Measurements from ENCODE around the gene FNTB.

Gene FNTB

GRCh38 chr14:65032319-65032718, 45.6 kb downstream of the FNTB start:
- H3K9me3 ChIP-seq (ENCODE audit: control insufficient read depth, low read length), result no peaks in the 10 kb centered on the region
- no peak overlapping the region for H3K4me3 ChIP-seq (ENCODE audit: low read length)
- no peak overlapping the region for H3K9ac ChIP-seq (ENCODE audit: low read length)
- H3K4me1 ChIP-seq (ENCODE audit: control insufficient read depth, insufficient read depth, low read length), result no peaks in the 10 kb centered on the region
- no peaks in the 10 kb centered on the region for H3K36me3 ChIP-seq (ENCODE audit: control insufficient read depth, insufficient read depth, low read length)
- no peaks in the 10 kb centered on the region for H3K27me3 ChIP-seq (ENCODE audit: control insufficient read depth, insufficient read depth, low read length)

GRCh38 chr14:65033181-65033580, 46.5 kb downstream of the FNTB start:
- no peak overlapping the region for H3K4me3 ChIP-seq (ENCODE audit: low read length)
- no peaks in the 10 kb centered on the region for H3K36me3 ChIP-seq (ENCODE audit: control insufficient read depth, insufficient read depth, low read length)
- no peak overlapping the region for H3K9ac ChIP-seq (ENCODE audit: low read length)

GRCh38 chr14:65034021-65034420, 47.3 kb downstream of the FNTB start:
- H3K36me3 ChIP-seq (ENCODE audit: control insufficient read depth, insufficient read depth, low read length), result no peaks in the 10 kb centered on the region
- H3K4me3 ChIP-seq (ENCODE audit: low read length), result no peak overlapping the region
- H3K9me3 ChIP-seq (ENCODE audit: control insufficient read depth, low read length), result no peaks in the 10 kb centered on the region
- no peaks in the 10 kb centered on the region for H3K4me1 ChIP-seq (ENCODE audit: control insufficient read depth, insufficient read depth, low read length)
- no peak overlapping the region for H3K9ac ChIP-seq (ENCODE audit: low read length)
- no peaks in the 10 kb centered on the region for H3K27me3 ChIP-seq (ENCODE audit: control insufficient read depth, insufficient read depth, low read length)

More at GRCh38 chr14:65033181-65033580, 46.5 kb downstream of the FNTB start:
- no peaks in the 10 kb centered on the region for H3K4me1 ChIP-seq (ENCODE audit: control insufficient read depth, insufficient read depth, low read length)
- H3K27me3 ChIP-seq (ENCODE audit: control insufficient read depth, insufficient read depth, low read length), result no peaks in the 10 kb centered on the region
- H3K9me3 ChIP-seq (ENCODE audit: control insufficient read depth, low read length), result no peaks in the 10 kb centered on the region

GRCh38 chr14:65035049-65035448, 48.4 kb downstream of the FNTB start:
- Histone ChIP-seq H3K9me3 (ENCODE audit: control insufficient read depth, low read length) (no peaks in the 10 kb centered on the region), H3K27me3 (ENCODE audit: control insufficient read depth, insufficient read depth, low read length) (no peaks in the 10 kb centered on the region), H3K4me3 (ENCODE audit: low read length) (no peak overlapping the region), H3K9ac (ENCODE audit: low read length) (no peak overlapping the region), H3K36me3 (ENCODE audit: control insufficient read depth, insufficient read depth, low read length) (no peaks in the 10 kb centered on the region), H3K4me1 (ENCODE audit: control insufficient read depth, insufficient read depth, low read length) (no peaks in the 10 kb centered on the region)

GRCh38 chr14:65038966-65039365, 52.3 kb downstream of the FNTB start:
- no peaks in the 10 kb centered on the region for H3K27me3 ChIP-seq (ENCODE audit: control insufficient read depth, insufficient read depth, low read length)
- H3K9me3 ChIP-seq (ENCODE audit: control insufficient read depth, low read length), result no peaks in the 10 kb centered on the region
- H3K4me3 ChIP-seq (ENCODE audit: low read length), result no peak overlapping the region

GRCh38 chr14:65040666-65041433, 54.2 kb downstream of the FNTB start:
- Histone ChIP-seq H3K9ac (ENCODE audit: low read length) (no peak overlapping the region), H3K36me3 (ENCODE audit: control insufficient read depth, insufficient read depth, low read length) (no peaks in the 10 kb centered on the region), H3K4me1 (ENCODE audit: control insufficient read depth, insufficient read depth, low read length) (no peaks in the 10 kb centered on the region), H3K27me3 (ENCODE audit: control insufficient read depth, insufficient read depth, low read length) (no peaks in the 10 kb centered on the region), H3K4me3 (ENCODE audit: low read length) (no peak overlapping the region), H3K9me3 (ENCODE audit: control insufficient read depth, low read length) (no peaks in the 10 kb centered on the region)

More at GRCh38 chr14:65038966-65039365, 52.3 kb downstream of the FNTB start:
- no peak overlapping the region for H3K9ac ChIP-seq (ENCODE audit: low read length)
- no peaks in the 10 kb centered on the region for H3K4me1 ChIP-seq (ENCODE audit: control insufficient read depth, insufficient read depth, low read length)
- H3K36me3 ChIP-seq (ENCODE audit: control insufficient read depth, insufficient read depth, low read length), result no peaks in the 10 kb centered on the region

- no peaks in the 10 kb centered on the region for H3K27me3 ChIP-seq (ENCODE audit: control insufficient read depth, insufficient read depth, low read length)
- H3K4me3 ChIP-seq (ENCODE audit: low read length), result no peak overlapping the region
- no peaks in the 10 kb centered on the region for H3K9me3 ChIP-seq (ENCODE audit: control insufficient read depth, low read length)
- H3K9ac ChIP-seq (ENCODE audit: low read length), result no peak overlapping the region
- no peaks in the 10 kb centered on the region for H3K4me1 ChIP-seq (ENCODE audit: control insufficient read depth, insufficient read depth, low read length)
- no peaks in the 10 kb centered on the region for H3K36me3 ChIP-seq (ENCODE audit: control insufficient read depth, insufficient read depth, low read length)
These were observed 54.8 kb downstream of the FNTB start for GRCh38 chr14:65041434-65041915.

- H3K4me1 ChIP-seq (ENCODE audit: control insufficient read depth, insufficient read depth, low read length), result peaks cover 3% of the 10 kb centered on the region
- H3K9ac ChIP-seq (ENCODE audit: low read length), result no peak overlapping the region
- no peaks in the 10 kb centered on the region for H3K9me3 ChIP-seq (ENCODE audit: control insufficient read depth, low read length)
- H3K4me3 ChIP-seq (ENCODE audit: low read length), result no peak overlapping the region
- no peaks in the 10 kb centered on the region for H3K27me3 ChIP-seq (ENCODE audit: control insufficient read depth, insufficient read depth, low read length)
- no peaks in the 10 kb centered on the region for H3K36me3 ChIP-seq (ENCODE audit: control insufficient read depth, insufficient read depth, low read length)
These were observed 55.6 kb downstream of the FNTB start for GRCh38 chr14:65042296-65042695.

GRCh38 chr14:65042731-65043372, 56.2 kb downstream of the FNTB start:
- H3K36me3 ChIP-seq (ENCODE audit: control insufficient read depth, insufficient read depth, low read length), result no peaks in the 10 kb centered on the region
- no peak overlapping the region for H3K4me3 ChIP-seq (ENCODE audit: low read length)
- no peak overlapping the region for H3K9ac ChIP-seq (ENCODE audit: low read length)
- no peaks in the 10 kb centered on the region for H3K9me3 ChIP-seq (ENCODE audit: control insufficient read depth, low read length)
- peaks cover 8% of the 10 kb centered on the region for H3K4me1 ChIP-seq (ENCODE audit: control insufficient read depth, insufficient read depth, low read length)
- H3K27me3 ChIP-seq (ENCODE audit: control insufficient read depth, insufficient read depth, low read length), result no peaks in the 10 kb centered on the region

- H3K36me3 ChIP-seq (ENCODE audit: control insufficient read depth, insufficient read depth, low read length), result no peaks in the 10 kb centered on the region
- no peak overlapping the region for H3K4me3 ChIP-seq (ENCODE audit: low read length)
- H3K9me3 ChIP-seq (ENCODE audit: control insufficient read depth, low read length), result no peaks in the 10 kb centered on the region
- H3K9ac ChIP-seq (ENCODE audit: low read length), result no peak overlapping the region
- no peaks in the 10 kb centered on the region for H3K27me3 ChIP-seq (ENCODE audit: control insufficient read depth, insufficient read depth, low read length)
- peaks cover 14% of the 10 kb centered on the region for H3K4me1 ChIP-seq (ENCODE audit: control insufficient read depth, insufficient read depth, low read length)
These were observed 57.3 kb downstream of the FNTB start for GRCh38 chr14:65043893-65044595.

GRCh38 chr14:65044596-65044959, 57.9 kb downstream of the FNTB start:
- Histone ChIP-seq H3K27me3 (ENCODE audit: control insufficient read depth, insufficient read depth, low read length) (no peaks in the 10 kb centered on the region), H3K36me3 (ENCODE audit: control insufficient read depth, insufficient read depth, low read length) (no peaks in the 10 kb centered on the region), H3K4me1 (ENCODE audit: control insufficient read depth, insufficient read depth, low read length) (peaks cover 14% of the 10 kb centered on the region), H3K9ac (ENCODE audit: low read length) (no peak overlapping the region), H3K4me3 (ENCODE audit: low read length) (no peak overlapping the region), H3K9me3 (ENCODE audit: control insufficient read depth, low read length) (no peaks in the 10 kb centered on the region)

- H3K27me3 ChIP-seq (ENCODE audit: control insufficient read depth, insufficient read depth, low read length), result no peaks in the 10 kb centered on the region
- H3K9me3 ChIP-seq (ENCODE audit: control insufficient read depth, low read length), result no peaks in the 10 kb centered on the region
- no peak overlapping the region for H3K4me3 ChIP-seq (ENCODE audit: low read length)
- peaks cover 14% of the 10 kb centered on the region for H3K4me1 ChIP-seq (ENCODE audit: control insufficient read depth, insufficient read depth, low read length)
- no peak overlapping the region for H3K9ac ChIP-seq (ENCODE audit: low read length)
- no peaks in the 10 kb centered on the region for H3K36me3 ChIP-seq (ENCODE audit: control insufficient read depth, insufficient read depth, low read length)
These were observed 58.3 kb downstream of the FNTB start for GRCh38 chr14:65045006-65045405.

All from mucosa of stomach (tissue), 1 donor.